Lung (tissue), 12 donors: ENCODE data around the gene NSMCE3. TPM values are rescaled to one million over a fixed set of nuclear protein-coding genes. Genes with fewer than 3 reads are reported as not detected.

Source experiments
- ATAC-seq: fragments of 200-7000 bp; cut with Tn5 transposase; one replicate; pipeline ENCODE4 v1.9.1; 2020; ENCODE audit warnings: moderate number of reproducible peaks; ENCODE audit not compliant: insufficient read depth, low FRiP score
- DNase-seq, 3 donors: peaks; one replicate each; pipeline ENCODE4 v3.0.0-alpha.2; 2013 to 2017
- H3K27ac ChIP-seq, 2 donors: one replicate each; pipeline ENCODE4 v1.5.1; 2013; ENCODE audit warnings: mild to moderate bottlenecking in 2 of 2, moderate library complexity in 2 of 2, control low read depth in 1 of 2, inconsistent platforms in 1 of 2, low read depth in 1 of 2, low read length in 1 of 2
- H3K27me3 ChIP-seq, 3 donors: one replicate each; pipeline ENCODE4 v1.5.1; 2013; ENCODE audit warnings: low read length in 2 of 3; ENCODE audit not compliant: control insufficient read depth in 3 of 3, insufficient read depth in 3 of 3
- H3K36me3 ChIP-seq, 4 donors: one replicate each; pipeline ENCODE4 v1.5.1; 2013; ENCODE audit warnings: low read length in 4 of 4, mild to moderate bottlenecking in 1 of 4, moderate library complexity in 1 of 4; ENCODE audit not compliant: control insufficient read depth in 4 of 4, insufficient read depth in 4 of 4
- H3K4me1 ChIP-seq, 5 donors: one replicate each; pipeline ENCODE4 v1.5.1; 2013; ENCODE audit warnings: low read length in 5 of 5, mild to moderate bottlenecking in 2 of 5, moderate library complexity in 1 of 5; ENCODE audit not compliant: control insufficient read depth in 5 of 5, insufficient read depth in 5 of 5
- H3K4me3 ChIP-seq: one replicate; pipeline ENCODE4 v1.5.1; 2013; ENCODE audit warnings: mild to moderate bottlenecking, control low read depth, moderate library complexity
- H3K9ac ChIP-seq, 2 donors: one replicate each; pipeline ENCODE4 v1.5.1; 2013; ENCODE audit warnings: low read length in 2 of 2, control low read depth in 1 of 2; ENCODE audit not compliant: insufficient read depth in 1 of 2
- H3K9me3 ChIP-seq, 4 donors: one replicate each; pipeline ENCODE4 v1.5.1; 2013; ENCODE audit warnings: low read length in 3 of 4, mild to moderate bottlenecking in 1 of 4, moderate library complexity in 1 of 4; ENCODE audit not compliant: control insufficient read depth in 4 of 4, insufficient read depth in 3 of 4
- WGBS, 2 donors: extraction: QIAGEN DNeasy Blood & Tissue Kit; methylation state at CpG; one replicate each; pipeline ENCODE4 v1.1.7; 2013; 5-methylcytosine and 5-hydroxymethylcytosine counted together
- polyA plus RNA-seq, 2 donors: library from polyadenylated mRNA; stranded (reverse); fragments of 200-250 nt; gene quantifications; one replicate each; pipeline ENCODE4 v1.2.1, GENCODE V29; 2013
- total RNA-seq, 2 donors: library from RNA; depleted of rRNA in 1 of 2; stranded (reverse); fragments of >200 nt in 1 of 2; gene quantifications; one replicate each; pipeline ENCODE4 v1.2.1, GENCODE V29; 2014 to 2021
- TF ChIP-seq, protein P1 (sequence below): IDR thresholded peaks from 2 replicates; pipeline ENCODE4 v1.5.1; 2012; ENCODE audit warnings: mild to moderate bottlenecking; ENCODE audit errors: control extremely low read depth, extremely low read depth
- donor health status: control.
- donor health status: control.
- donor health status: Bipolar disorder and iron deficiency.
- donor health status: healthy.
- donor health status: DM: yes; HTN: yes; CAD: no.

The NSMCE3 gene
- total and polyA plus RNA-seq, 4 donors, result 4.8 to 11.4 (median 6.0) TPM

DNA sequence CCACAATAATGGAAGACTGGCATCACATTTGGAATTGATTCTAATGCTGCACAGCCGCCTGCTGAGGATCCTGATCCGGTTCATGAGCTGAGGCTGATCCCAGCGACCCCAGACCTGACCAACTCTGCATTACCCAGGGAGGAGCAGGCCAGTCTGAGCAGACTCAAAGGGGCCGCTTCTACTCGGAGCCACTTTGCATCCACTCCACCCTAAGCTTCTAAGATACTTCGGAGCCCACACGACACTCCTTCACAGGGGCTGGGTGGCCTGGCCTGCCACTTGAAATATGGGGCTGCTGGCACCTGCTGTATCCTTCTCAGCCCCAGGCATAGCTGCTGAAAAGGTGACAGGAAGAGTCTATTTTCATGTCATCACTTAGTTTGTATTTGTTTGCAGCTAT, 33.2 kb upstream of the NSMCE3 start:
- no peaks in the 10 kb centered on the region for H3K9me3 ChIP-seq
- H3K9ac ChIP-seq, result no peak overlapping the region
- DNase-seq (no peak), ATAC-seq (no peak)
- H3K4me1 ChIP-seq, result no peaks in the 10 kb centered on the region
- H3K36me3 ChIP-seq, result no peaks in the 10 kb centered on the region
- TF ChIP-seq, protein P1, sequence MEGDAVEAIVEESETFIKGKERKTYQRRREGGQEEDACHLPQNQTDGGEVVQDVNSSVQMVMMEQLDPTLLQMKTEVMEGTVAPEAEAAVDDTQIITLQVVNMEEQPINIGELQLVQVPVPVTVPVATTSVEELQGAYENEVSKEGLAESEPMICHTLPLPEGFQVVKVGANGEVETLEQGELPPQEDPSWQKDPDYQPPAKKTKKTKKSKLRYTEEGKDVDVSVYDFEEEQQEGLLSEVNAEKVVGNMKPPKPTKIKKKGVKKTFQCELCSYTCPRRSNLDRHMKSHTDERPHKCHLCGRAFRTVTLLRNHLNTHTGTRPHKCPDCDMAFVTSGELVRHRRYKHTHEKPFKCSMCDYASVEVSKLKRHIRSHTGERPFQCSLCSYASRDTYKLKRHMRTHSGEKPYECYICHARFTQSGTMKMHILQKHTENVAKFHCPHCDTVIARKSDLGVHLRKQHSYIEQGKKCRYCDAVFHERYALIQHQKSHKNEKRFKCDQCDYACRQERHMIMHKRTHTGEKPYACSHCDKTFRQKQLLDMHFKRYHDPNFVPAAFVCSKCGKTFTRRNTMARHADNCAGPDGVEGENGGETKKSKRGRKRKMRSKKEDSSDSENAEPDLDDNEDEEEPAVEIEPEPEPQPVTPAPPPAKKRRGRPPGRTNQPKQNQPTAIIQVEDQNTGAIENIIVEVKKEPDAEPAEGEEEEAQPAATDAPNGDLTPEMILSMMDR, result no peak
- H3K27me3 ChIP-seq, result no peaks in the 10 kb centered on the region
- no peak overlapping the region for H3K27ac ChIP-seq
- WGBS, 2 donors, result 80 to 94% methylated on average over 7 of the region's 7 CpGs
- H3K4me3 ChIP-seq, result no peak overlapping the region

- Histone ChIP-seq H3K9ac (no peak overlapping the region), H3K4me1 (peaks cover 0 to 7% (median 0%) of the 10 kb centered on the region in 5 donors), H3K9me3 (no peaks in the 10 kb centered on the region), H3K36me3 (no peaks in the 10 kb centered on the region), H3K4me3 (no peak overlapping the region), H3K27me3 (no peaks in the 10 kb centered on the region), H3K27ac (no peak overlapping the region)
- DNase-seq, result no peak
- no peak for ATAC-seq
- TF ChIP-seq, protein P1, result no peak
Measured at GRCh38 chr15:29299784-29300183, 30.2 kb upstream of the NSMCE3 start.

GRCh38 chr15:29299331-29299730, 29.7 kb upstream of the NSMCE3 start:
- no peak overlapping the region for H3K4me3 ChIP-seq
- H3K9ac ChIP-seq, result no peak overlapping the region
- no peak overlapping the region for H3K27ac ChIP-seq
- no peaks in the 10 kb centered on the region for H3K36me3 ChIP-seq
- ATAC-seq, result no peak
- H3K9me3 ChIP-seq, result no peaks in the 10 kb centered on the region
- WGBS, 2 donors, result 84 to 91% methylated on average over 3 of the region's 3 CpGs
- TF ChIP-seq, protein P1, result no peak
- H3K4me1 ChIP-seq, result peaks cover 0 to 12% (median 0%) of the 10 kb centered on the region in 5 donors
- no peak for DNase-seq
- H3K27me3 ChIP-seq, result no peaks in the 10 kb centered on the region

- Histone ChIP-seq H3K9me3 (peaks cover 0 to 3% (median 0%) of the 10 kb centered on the region in 4 donors), H3K9ac (no peak overlapping the region), H3K4me1 (peaks cover 0 to 31% (median 4%) of the 10 kb centered on the region in 5 donors), H3K27ac (no peak overlapping the region), H3K27me3 (no peaks in the 10 kb centered on the region), H3K36me3 (no peaks in the 10 kb centered on the region), H3K4me3 (no peak overlapping the region)
- no peak for ATAC-seq
- DNase-seq, result peak; percentile 49 to 91 (median 80)
- 60 to 72% methylated on average over 7 of the region's 7 CpGs for WGBS, 2 donors
- TF ChIP-seq, protein P1, result no peak
Measured at GRCh38 chr15:29294732-29295325, 25.2 kb upstream of the NSMCE3 start.
